ENCODE measurements around the gene ZNF746. TPM values are rescaled to one million over a fixed set of nuclear protein-coding genes. Genes with fewer than 3 reads are reported as not detected.
"Not testable (repeated sequence)": the region's sequence is repeated elsewhere in the genome, so short reads cannot be mapped to it uniquely, and the experiment has no call there.

ZNF746 gene
- total and polyA plus RNA-seq, 2 of the 13 experiments (the other 11 are each of a cell fraction or from before 2014, with no cell fraction given) = 3.8 to 8.1 TPM

DNA sequence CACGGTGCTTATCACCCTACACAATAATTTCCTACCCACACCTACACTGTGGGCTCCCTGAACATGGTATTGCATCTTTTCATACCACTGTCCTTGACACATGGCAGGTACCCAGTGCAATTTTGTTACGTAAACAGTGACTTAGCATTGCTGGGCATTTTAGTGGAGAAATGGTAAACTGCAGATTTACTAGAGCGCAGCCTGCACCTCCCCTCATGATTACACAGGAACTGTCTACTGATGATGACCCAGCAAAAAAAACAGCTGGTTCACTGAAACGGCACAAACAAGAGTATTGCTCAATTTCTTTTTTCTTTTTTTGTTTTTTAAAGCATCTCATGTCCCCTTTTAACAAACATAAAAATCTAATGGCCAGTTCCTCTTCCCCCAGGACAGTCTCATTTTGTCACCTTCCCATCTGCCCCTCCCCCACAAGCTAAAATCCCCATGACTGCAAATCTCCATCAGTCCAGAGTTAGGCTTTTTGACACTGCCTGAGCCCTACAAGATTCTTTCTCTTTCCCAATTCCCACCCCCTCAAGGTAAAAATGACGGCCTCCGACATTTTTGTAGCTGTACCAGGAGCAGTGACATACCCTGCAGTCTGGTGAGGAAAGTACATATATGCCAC, 2.8 kb downstream of the ZNF746 start (continued):
- no peak for TF ChIP-seq FOXK1 (CRISPR knock-in tag; IDR thresholded peaks at IDR 0.05; ENCODE audit: borderline replicate concordance, low read depth)
- 0 out of 2 replicates have a peak, but pooled peaks have one; percentile 59 for TF ChIP-seq MAFG (CRISPR knock-in tag; IDR thresholded peaks at IDR 0.05)
- TF ChIP-seq, protein P1, sequence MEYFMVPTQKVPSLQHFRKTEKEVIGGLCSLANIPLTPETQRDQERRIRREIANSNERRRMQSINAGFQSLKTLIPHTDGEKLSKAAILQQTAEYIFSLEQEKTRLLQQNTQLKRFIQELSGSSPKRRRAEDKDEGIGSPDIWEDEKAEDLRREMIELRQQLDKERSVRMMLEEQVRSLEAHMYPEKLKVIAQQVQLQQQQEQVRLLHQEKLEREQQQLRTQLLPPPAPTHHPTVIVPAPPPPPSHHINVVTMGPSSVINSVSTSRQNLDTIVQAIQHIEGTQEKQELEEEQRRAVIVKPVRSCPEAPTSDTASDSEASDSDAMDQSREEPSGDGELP (IDR thresholded peaks at IDR 0.05; ENCODE audit: borderline replicate concordance, low read depth) = peak; percentile 76; the same call in 1 of the 2 replicates
- TF ChIP-seq FOXA3 (CRISPR knock-in tag; IDR thresholded peaks at IDR 0.05) = peak; percentile 14; the same call in 1 of the 2 replicates
- TF ChIP-seq ZNF558 (CRISPR knock-in tag; IDR thresholded peaks at IDR 0.05; ENCODE audit: borderline replicate concordance) = no peak
- no peak for TF ChIP-seq MEIS1 (CRISPR knock-in tag; IDR thresholded peaks at IDR 0.05; ENCODE audit: borderline replicate concordance)
- TF ChIP-seq FOSL2 (CRISPR knock-in tag; IDR thresholded peaks at IDR 0.05) = peak; percentile 32
- TF ChIP-seq, protein P2, sequence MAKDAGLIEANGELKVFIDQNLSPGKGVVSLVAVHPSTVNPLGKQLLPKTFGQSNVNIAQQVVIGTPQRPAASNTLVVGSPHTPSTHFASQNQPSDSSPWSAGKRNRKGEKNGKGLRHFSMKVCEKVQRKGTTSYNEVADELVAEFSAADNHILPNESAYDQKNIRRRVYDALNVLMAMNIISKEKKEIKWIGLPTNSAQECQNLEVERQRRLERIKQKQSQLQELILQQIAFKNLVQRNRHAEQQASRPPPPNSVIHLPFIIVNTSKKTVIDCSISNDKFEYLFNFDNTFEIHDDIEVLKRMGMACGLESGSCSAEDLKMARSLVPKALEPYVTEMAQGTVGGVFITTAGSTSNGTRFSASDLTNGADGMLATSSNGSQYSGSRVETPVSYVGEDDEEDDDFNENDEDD (CRISPR knock-in tag; IDR thresholded peaks at IDR 0.05; ENCODE audit: borderline replicate concordance) = no peak
- no peak for TF ChIP-seq WIZ (CRISPR knock-in tag; IDR thresholded peaks at IDR 0.05)
- TF ChIP-seq FOXJ3 (CRISPR knock-in tag; IDR thresholded peaks at IDR 0.05; ENCODE audit: borderline replicate concordance) = no peak
- TF ChIP-seq PITX1 (CRISPR knock-in tag; IDR thresholded peaks at IDR 0.05) = no peak
- TF ChIP-seq SALL2 (CRISPR knock-in tag; IDR thresholded peaks at IDR 0.05) = no peak
- TF ChIP-seq MAFF (IDR thresholded peaks at IDR 0.05; ENCODE audit: low read depth, low read length) = peak; percentile 81
- no peak for TF ChIP-seq ZNF484 (CRISPR knock-in tag; IDR thresholded peaks at IDR 0.05; ENCODE audit: borderline replicate concordance, low read depth)
- no peak for TF ChIP-seq RBFOX2 (IDR thresholded peaks at IDR 0.05; ENCODE audit: low read depth, low read length)
- no peak for TF ChIP-seq SNAI1 (CRISPR knock-in tag; IDR thresholded peaks at IDR 0.05; ENCODE audit: borderline replicate concordance)
- peak; percentile 68 to 84 for TF ChIP-seq MAFK (conservative IDR thresholded peaks at IDR 0.05 in 1 of 2, IDR thresholded peaks at IDR 0.05 in 1 of 2; ENCODE audit: low read length in 2 of 2)
- TF ChIP-seq CEBPG (CRISPR knock-in tag; IDR thresholded peaks at IDR 0.05) = peak; percentile 47

DNA sequence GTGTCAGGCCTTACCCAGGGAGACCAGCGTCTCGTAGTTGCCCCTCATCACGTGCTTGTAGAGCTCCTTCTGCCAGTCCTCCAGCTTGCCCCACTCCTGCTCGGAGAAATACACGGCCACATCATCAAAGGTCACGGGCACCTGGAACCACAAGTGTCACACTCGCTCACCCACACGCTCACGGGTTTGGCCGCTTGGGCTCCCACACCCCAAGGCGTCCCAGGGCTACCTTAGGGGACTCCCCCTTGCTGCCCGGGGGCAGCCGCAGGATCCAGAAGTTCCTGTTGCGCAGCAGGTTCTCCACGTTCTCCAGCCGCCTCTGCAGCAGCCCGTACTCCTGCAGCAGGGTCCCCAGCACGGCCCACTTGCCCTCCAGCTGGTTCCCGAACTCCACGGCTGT, 3.6 kb downstream of the ZNF746 start:
- H3K9ac ChIP-seq (ENCODE audit: insufficient read depth, low read depth, low read length); POLR2A ChIA-PET; H4K20me1 ChIP-seq (ENCODE audit: insufficient read depth, low read length); intact Hi-C loops (cut with micrococcal nuclease; ENCODE audit: unreplicated experiment); DNase-seq (ENCODE audit: low spot score); H3K4me3 ChIP-seq (replicated peaks in 1 of 3; ENCODE audit: insufficient read depth in 1 of 3, low read depth in 2 of 3, low read length in 3 of 3); BruUV-seq (replicated peaks); ATAC-seq; H2AFZ ChIP-seq (ENCODE audit: low read length); H3K4me2 ChIP-seq (ENCODE audit: low read depth, low read length); CTCF ChIA-PET (ENCODE audit: low intra/inter-chr PET ratio, low total read pairs); H3K27ac ChIP-seq (ENCODE audit: extremely low read length, insufficient read depth, low read length); H3K27me3 ChIP-seq (ENCODE audit: control insufficient read depth in 1 of 2, insufficient read depth in 2 of 2, low read length in 2 of 2); in situ Hi-C loops (cut with HindIII; ENCODE audit: extremely low pct_ligation_motif_present, low pct_unique_long_range_greater_than_20kb); FAIRE-seq; H3K9me3 ChIP-seq (ENCODE audit: low read length): not testable (repeated sequence)
- Histone ChIP-seq H3K79me2 (ENCODE audit: insufficient read depth, low read length) (peaks cover 15% of the 10 kb centered on the region), H3K36me3 (replicated peaks in 1 of 2; ENCODE audit: control insufficient read depth in 1 of 2, insufficient read depth in 2 of 2, low read length in 2 of 2) (peaks cover 12 to 43% of the 10 kb centered on the region in 2 experiments; a peak in 4 of 5 replicates), H3K4me1 (ENCODE audit: insufficient read depth, low read length) (peaks cover 18% of the 10 kb centered on the region)
- WGBS (ENCODE audit: low lambda C conversion rate) = 95% methylated on average over 18 of the region's 20 CpGs
